GM23338 (cell line): ENCODE results near the gene CFAP74. TPM values are rescaled to one million over a fixed set of nuclear protein-coding genes. Genes with fewer than 3 reads are reported as not detected.

Experiments used
- ATAC-seq: fragments of 200-7000 bp; cut with Tn5 transposase; 3 replicates; pipeline ENCODE4 v1.9.1; 2020
- DNase-seq: peaks from one replicate; pipeline ENCODE4 v3.0.0-alpha.2; 2015; ENCODE audit warnings: low spot score
- H2AFZ ChIP-seq: fragments of 200-600 bp; sonication (generic); 2 replicates; pipeline ENCODE4 v1.8.0; 2016; ENCODE audit warnings: antibody characterized with exemption, mild to moderate bottlenecking, moderate library complexity
- H3F3A ChIP-seq: fragments of 200-600 bp; sonication (generic); replicated peaks from 2 replicates; pipeline ENCODE4 v1.8.0; 2017; ENCODE audit warnings: antibody characterized with exemption, mixed run types, low read depth
- H3K27ac ChIP-seq: fragments of 200-600 bp; sonication (generic); 2 replicates; pipeline ENCODE4 v1.6.1; 2016; ENCODE audit warnings: low read depth
- H3K27me3 ChIP-seq: fragments of 200-600 bp; sonication (generic); 2 replicates; pipeline ENCODE4 v1.8.0; 2016; ENCODE audit warnings: mild to moderate bottlenecking, mixed run types, moderate library complexity; ENCODE audit not compliant: insufficient read depth
- H3K36me3 ChIP-seq: fragments of 200-600 bp; sonication (generic); 2 replicates; pipeline ENCODE4 v1.8.0; 2016; ENCODE audit warnings: mild to moderate bottlenecking; ENCODE audit not compliant: insufficient read depth
- H3K4me1 ChIP-seq: fragments of 200-600 bp; sonication (generic); 2 replicates; pipeline ENCODE4 v1.8.0; 2016; ENCODE audit warnings: mild to moderate bottlenecking, moderate library complexity; ENCODE audit not compliant: insufficient read depth
- H3K4me2 ChIP-seq: fragments of 200-600 bp; sonication (generic); 2 replicates; pipeline ENCODE4 v1.7.1; 2017; ENCODE audit warnings: mixed run types
- H3K4me3 ChIP-seq: fragments of 200-600 bp; sonication (generic); 2 replicates; pipeline ENCODE4 v1.6.1; 2016; ENCODE audit warnings: mixed run types
- H3K79me2 ChIP-seq: fragments of 200-600 bp; sonication (generic); replicated peaks from 2 replicates; pipeline ENCODE4 v1.8.0; 2017; ENCODE audit warnings: mild to moderate bottlenecking; ENCODE audit not compliant: insufficient read depth
- H3K9me2 ChIP-seq: fragments of 200-600 bp; sonication (generic); 2 replicates; pipeline ENCODE4 v1.8.0; 2017; ENCODE audit not compliant: insufficient read depth
- H4K20me1 ChIP-seq: fragments of 200-600 bp; sonication (generic); replicated peaks from 2 replicates; pipeline ENCODE4 v1.8.0; 2017; ENCODE audit warnings: mild to moderate bottlenecking; ENCODE audit not compliant: insufficient read depth
- H3K27ac Mint-ChIP-seq: 2 replicates; pipeline ENCODE4 v1.8.0; 2020; ENCODE audit warnings: inconsistent platforms, mild to moderate bottlenecking, moderate library complexity, mixed read lengths
- H3K27me3 Mint-ChIP-seq: 3 replicates; pipeline ENCODE4 v1.8.0; 2022; ENCODE audit warnings: low read depth, mild to moderate bottlenecking, moderate library complexity, mixed read lengths, inconsistent platforms; ENCODE audit not compliant: insufficient read depth, poor library complexity
- H3K36me3 Mint-ChIP-seq: 3 replicates; pipeline ENCODE4 v1.8.0; 2021; ENCODE audit warnings: low read depth, mild to moderate bottlenecking, inconsistent platforms, moderate library complexity, mixed read lengths
- H3K4me1 Mint-ChIP-seq: 3 replicates; pipeline ENCODE4 v1.8.0; 2020; ENCODE audit warnings: mild to moderate bottlenecking, inconsistent platforms, mixed read lengths
- H3K4me3 Mint-ChIP-seq: 3 replicates; pipeline ENCODE4 v1.8.0; 2021; ENCODE audit warnings: moderate library complexity, mild to moderate bottlenecking, inconsistent platforms, mixed read lengths
- H3K9me3 Mint-ChIP-seq: 3 replicates; pipeline ENCODE4 v1.8.0; 2020; ENCODE audit warnings: moderate library complexity, mild to moderate bottlenecking, inconsistent platforms, mixed read lengths
- POLR2AphosphoS5 ChIP-seq: IDR thresholded peaks from 2 replicates; pipeline ENCODE4 v1.6.1; 2016; ENCODE audit warnings: antibody characterized with exemption, low read depth
- STAT1 ChIP-seq: IDR thresholded peaks from one replicate; pipeline ENCODE4 v1.6.1; 2016; ENCODE audit warnings: antibody characterized with exemption; ENCODE audit not compliant: unreplicated experiment
- ZNF462 ChIP-seq: fragments of 250-450 bp; sonication (Bioruptor Pico); IDR thresholded peaks from 2 replicates; pipeline ENCODE4 v1.5.0; 2020; ENCODE audit warnings: mild to moderate bottlenecking, moderate library complexity
- polyA plus RNA-seq: library from polyadenylated mRNA; unstranded; fragments of >200 nt; fragmentation: Nextera tagmentation; extraction: Ambion mirVana; gene quantifications from 2 replicates; pipeline ENCODE4 v1.2.1, GENCODE V29; 2016
- total RNA-seq: library from RNA; depleted of rRNA; stranded (reverse); fragments of >200 nt; shearing (Covaris generic); gene quantifications from 2 replicates; pipeline ENCODE4 v1.2.3, GENCODE V29; 2014

Gene CFAP74
- total and polyA plus RNA-seq, 2 experiments from 2014 or later, result 0.21 TPM; not detected in 1

DNA sequence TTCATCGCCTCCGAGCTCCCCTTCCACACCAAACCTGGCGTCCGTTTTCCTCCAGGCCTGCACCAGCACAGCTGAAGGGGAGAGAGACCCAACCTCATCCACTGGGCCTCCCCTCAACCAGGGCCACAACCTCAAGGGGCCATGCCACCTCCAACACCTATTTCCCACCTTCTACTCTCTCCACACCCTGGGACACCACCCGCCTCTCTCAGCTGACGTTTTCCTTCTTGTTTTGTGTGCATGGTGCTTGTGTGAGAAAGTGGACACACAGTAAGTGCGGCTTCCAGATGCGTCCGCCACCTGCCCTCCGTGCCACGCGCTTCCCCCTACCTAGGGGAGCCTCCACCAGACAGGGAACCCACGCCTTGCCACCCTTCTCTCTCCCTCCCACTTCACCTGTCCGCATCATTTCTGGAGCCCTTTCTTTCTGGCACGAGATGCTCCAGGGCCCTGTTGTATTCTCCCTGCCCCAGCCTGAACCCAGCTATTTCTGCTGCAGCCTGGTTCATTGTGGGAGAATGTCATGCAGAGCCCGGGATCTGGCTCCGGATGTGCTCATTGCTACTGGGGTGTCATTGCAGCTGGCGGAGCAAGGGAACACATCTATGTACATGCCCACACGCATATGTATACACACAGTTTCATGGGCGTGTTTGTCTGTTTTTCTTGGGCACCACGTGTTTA lies 111.4 kb downstream of the CFAP74 start (continued):
- TF ChIP-seq STAT1, result no peak

DNA sequence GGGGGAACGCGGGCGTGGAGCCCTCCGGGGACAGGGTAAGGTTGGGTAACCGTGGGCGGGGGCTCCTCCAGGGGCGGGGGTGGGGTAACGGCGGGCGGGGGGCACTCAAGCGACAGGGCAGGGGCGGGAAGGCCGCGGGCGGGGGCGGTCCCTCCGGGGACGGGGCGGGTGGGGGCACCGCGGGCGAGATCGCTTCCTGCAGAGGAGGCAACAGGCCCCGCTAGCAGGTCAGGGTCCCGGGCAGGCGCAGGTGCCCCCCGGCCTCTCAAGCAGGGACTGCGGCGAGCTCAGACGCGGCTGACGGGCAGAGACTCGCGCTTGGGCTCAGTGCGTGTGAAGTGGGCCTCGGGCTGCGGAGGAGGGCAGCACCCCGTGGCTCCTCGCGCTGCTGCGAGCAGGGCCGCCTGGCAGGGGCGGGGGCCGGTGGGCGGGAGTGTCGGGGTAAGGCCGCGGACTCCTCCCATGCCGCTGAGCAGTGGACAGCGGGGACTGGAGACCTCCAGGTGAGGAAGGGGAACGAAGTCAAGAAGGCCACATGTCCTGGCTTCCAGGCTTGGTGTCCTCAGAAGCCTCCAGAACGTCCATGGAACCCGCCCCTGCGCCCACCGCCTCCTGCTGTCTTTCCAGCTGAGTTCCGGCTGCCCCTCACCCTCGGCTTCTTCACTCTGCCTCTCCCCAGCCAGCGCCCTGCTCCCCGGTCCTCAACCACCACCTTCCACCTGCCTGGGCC lies 112.1 kb downstream of the CFAP74 start:
- Histone ChIP-seq H3F3A (peaks cover 15% of the 10 kb centered on the region), H4K20me1 (peaks cover 28% of the 10 kb centered on the region), H3K27me3 (no peaks in the 10 kb centered on the region), H3K4me3 (peak overlapping the region; percentile 58), H3K4me2 (peak overlapping the region; percentile 86), H2AFZ (no peak overlapping the region), H3K36me3 (no peaks in the 10 kb centered on the region), H3K9me2 (no peaks in the 10 kb centered on the region), H3K79me2 (peaks cover 46% of the 10 kb centered on the region), H3K4me1 (peaks cover 34% of the 10 kb centered on the region), H3K27ac (no peak overlapping the region)
- TF ChIP-seq POLR2AphosphoS5 (peak; percentile 56), ZNF462 (CRISPR knock-in tag) (no peak)
- Mint-ChIP-seq H3K4me1 (peaks cover 52% of the 10 kb centered on the region), H3K27me3 (peaks cover 11% of the 10 kb centered on the region), H3K36me3 (peaks cover 10% of the 10 kb centered on the region), H3K27ac (no peak overlapping the region), H3K4me3 (peak overlapping the region; percentile 73), H3K9me3 (no peaks in the 10 kb centered on the region; the same call in 2 of the 3 replicates)
- DNase-seq (peak; percentile 67), ATAC-seq (peak; percentile 59)
